ENCODE data around the gene HOXD8. TPM values are rescaled to one million over a fixed set of nuclear protein-coding genes. Genes with fewer than 3 reads are reported as not detected.

HOXD8 gene
- total RNA-seq, 3 donors from 2014 or later = 10.5 to 36.1 (median 13.8) TPM

DNA sequence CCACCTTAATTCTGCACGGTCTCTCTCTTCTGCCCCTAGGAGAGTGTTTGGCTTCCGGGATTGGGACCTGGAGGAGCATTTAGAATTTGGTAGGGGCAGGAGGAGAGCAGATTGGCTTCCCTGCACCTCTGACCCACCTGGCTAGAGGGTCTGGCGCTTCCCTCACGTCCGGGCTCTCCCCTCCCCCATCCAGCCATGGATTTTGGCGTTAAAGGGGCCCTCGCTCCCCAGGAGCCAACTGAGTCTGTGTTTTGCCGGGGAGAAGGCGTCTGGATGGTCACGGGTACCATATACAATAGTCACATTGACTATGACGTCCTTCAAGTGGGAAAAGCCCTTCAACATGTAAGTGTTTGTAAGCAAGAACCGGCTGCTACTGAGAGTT, 34.2 kb downstream of the HOXD8 start:
- H3K36me3 ChIP-seq = no peaks in the 10 kb centered on the region
- H3K27me3 ChIP-seq = peaks cover 0 to 75% of the 10 kb centered on the region in 2 donors
- no peak overlapping the region for H3K27ac ChIP-seq
- H3K4me3 ChIP-seq = no peak overlapping the region
- intact Hi-C loops (cut with DNase I; ENCODE audit: low total_unique reads) = loop anchor here (10.0 kb wide), 1 partner anchor 291 kb away; no protein-coding TSS in a partner anchor
- no peaks in the 10 kb centered on the region for H3K9me3 ChIP-seq
- no peaks in the 10 kb centered on the region for H3K4me1 ChIP-seq
- no peak for TF ChIP-seq POLR2AphosphoS5 (IDR thresholded peaks at IDR 0.05)
- no peak for TF ChIP-seq POLR2A (IDR thresholded peaks at IDR 0.05)
- TF ChIP-seq, protein P1, sequence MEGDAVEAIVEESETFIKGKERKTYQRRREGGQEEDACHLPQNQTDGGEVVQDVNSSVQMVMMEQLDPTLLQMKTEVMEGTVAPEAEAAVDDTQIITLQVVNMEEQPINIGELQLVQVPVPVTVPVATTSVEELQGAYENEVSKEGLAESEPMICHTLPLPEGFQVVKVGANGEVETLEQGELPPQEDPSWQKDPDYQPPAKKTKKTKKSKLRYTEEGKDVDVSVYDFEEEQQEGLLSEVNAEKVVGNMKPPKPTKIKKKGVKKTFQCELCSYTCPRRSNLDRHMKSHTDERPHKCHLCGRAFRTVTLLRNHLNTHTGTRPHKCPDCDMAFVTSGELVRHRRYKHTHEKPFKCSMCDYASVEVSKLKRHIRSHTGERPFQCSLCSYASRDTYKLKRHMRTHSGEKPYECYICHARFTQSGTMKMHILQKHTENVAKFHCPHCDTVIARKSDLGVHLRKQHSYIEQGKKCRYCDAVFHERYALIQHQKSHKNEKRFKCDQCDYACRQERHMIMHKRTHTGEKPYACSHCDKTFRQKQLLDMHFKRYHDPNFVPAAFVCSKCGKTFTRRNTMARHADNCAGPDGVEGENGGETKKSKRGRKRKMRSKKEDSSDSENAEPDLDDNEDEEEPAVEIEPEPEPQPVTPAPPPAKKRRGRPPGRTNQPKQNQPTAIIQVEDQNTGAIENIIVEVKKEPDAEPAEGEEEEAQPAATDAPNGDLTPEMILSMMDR (IDR thresholded peaks at IDR 0.05) = no peak
- DNase-seq (ENCODE audit: low spot score in 2 of 2) = no peak

DNA sequence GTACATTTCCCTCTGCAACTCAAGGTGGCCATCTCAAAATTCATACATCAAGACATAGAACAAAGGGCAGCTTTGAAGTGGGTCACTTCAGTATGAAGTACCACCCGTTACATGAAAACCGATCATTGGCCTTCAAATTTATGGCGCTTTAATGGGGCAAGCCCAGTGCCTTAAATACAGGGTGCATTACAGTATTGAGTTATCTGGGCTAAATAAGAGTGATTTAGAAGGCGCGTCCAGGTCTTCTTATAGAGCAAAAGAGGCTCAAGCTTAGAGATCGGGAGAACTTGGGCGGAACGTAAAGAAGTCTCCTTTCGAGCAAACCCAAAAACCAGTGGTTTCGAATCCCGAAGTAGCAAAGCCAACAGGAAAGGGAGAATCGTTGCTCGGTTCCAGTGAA, 34.7 kb downstream of the HOXD8 start:
- peaks cover 0 to 75% of the 10 kb centered on the region in 2 donors for H3K27me3 ChIP-seq
- TF ChIP-seq, protein P1 (IDR thresholded peaks at IDR 0.05) = no peak
- TF ChIP-seq POLR2A (IDR thresholded peaks at IDR 0.05) (no peak), POLR2AphosphoS5 (IDR thresholded peaks at IDR 0.05) (no peak)
- H3K4me1 ChIP-seq = no peaks in the 10 kb centered on the region
- no peaks in the 10 kb centered on the region for H3K36me3 ChIP-seq
- H3K27ac ChIP-seq = no peak overlapping the region
- intact Hi-C loops (cut with DNase I; ENCODE audit: low total_unique reads) = loop anchor here (10.0 kb wide), 1 partner anchor 291 kb away; no protein-coding TSS in a partner anchor
- H3K9me3 ChIP-seq = no peaks in the 10 kb centered on the region
- no peak for DNase-seq (ENCODE audit: low spot score in 2 of 2)
- no peak overlapping the region for H3K4me3 ChIP-seq

DNA sequence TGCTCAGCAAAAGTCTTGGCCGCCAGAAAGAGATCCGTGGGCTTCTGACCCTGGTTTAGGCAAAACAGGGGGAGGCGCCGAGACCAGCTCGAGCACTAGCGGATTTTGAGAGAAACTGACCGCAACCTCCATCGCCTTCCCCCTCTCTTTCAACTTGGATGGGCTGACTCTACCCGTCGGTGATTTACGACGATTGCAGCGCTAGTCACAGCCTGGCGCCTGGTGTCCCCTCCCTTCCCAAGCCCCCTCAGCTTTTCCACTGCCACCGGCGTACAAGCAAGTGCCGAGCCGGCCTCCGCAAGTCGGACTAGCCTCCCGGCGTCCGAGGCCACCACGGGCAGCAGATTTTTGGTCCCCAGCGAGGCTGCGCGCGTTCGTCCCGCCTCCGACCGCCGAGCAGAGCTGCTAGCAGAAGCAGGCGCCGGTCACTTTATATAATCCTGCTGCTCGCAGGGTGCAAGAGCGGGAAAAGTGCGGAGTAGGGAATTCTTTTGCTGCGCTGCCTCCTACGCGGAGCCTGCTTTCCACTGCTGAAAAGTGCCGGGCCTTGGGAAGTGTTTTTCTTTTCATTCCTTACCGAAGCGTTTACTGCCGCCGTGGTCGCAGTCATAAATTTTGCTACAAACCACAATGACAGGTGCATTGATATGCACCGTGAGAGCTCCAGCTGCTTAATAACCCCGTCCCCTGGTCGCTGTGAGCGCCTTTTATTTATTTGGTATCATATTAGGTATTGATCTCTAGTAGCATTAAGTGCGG, 35.3 kb downstream of the HOXD8 start:
- Histone ChIP-seq H3K36me3 (no peaks in the 10 kb centered on the region), H3K9me3 (no peaks in the 10 kb centered on the region), H3K4me1 (no peaks in the 10 kb centered on the region), H3K4me3 (peak overlapping the region in 1 of 3 donors; percentile 9), H3K27me3 (peaks cover 0 to 75% of the 10 kb centered on the region in 2 donors), H3K27ac (no peak overlapping the region)
- TF ChIP-seq POLR2A (IDR thresholded peaks at IDR 0.05) (no peak), POLR2AphosphoS5 (IDR thresholded peaks at IDR 0.05) (no peak)
- TF ChIP-seq, protein P1 (IDR thresholded peaks at IDR 0.05) = no peak
- no peak for DNase-seq (ENCODE audit: low spot score in 2 of 2)
- intact Hi-C loops (cut with DNase I; ENCODE audit: low total_unique reads) = loop anchor here (10.0 kb wide), 1 partner anchor 290 kb away; no protein-coding TSS in a partner anchor

DNA sequence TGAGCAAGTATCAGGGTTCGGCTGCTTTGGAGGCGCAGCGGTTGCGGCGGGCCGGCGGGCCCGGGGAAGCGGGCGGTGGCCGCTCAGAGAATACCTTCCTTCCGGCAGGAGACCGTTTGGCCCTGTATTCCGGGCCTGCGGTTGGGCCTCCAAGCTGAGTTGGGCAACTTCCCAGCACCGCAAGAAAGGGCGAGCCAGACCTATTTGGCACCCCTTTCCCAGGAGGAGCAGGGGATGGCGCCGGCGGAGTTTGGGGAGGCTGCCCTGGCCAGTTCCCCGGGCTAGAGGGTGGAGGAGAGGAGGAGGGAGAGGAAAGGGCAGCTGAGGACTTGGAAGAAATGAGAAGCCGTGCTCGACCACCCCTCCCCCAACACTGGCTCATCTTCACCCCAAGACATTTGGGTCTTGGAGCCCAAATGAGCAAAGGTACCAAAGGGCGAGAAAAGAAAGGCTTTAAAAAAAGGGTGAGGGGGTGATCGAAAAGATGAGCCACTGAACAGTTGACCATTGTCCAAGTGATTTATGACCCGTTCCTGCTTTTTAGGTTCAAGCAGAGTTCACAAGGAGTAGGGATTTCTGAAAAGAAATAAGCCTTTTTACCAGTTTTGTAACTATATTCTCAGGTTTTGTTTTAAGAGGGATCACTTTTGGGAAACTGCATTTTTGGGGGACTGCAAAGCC, 36.0 kb downstream of the HOXD8 start:
- Histone ChIP-seq H3K27me3 (peaks cover 0 to 71% of the 10 kb centered on the region in 2 donors), H3K9me3 (no peaks in the 10 kb centered on the region), H3K4me1 (no peaks in the 10 kb centered on the region), H3K27ac (no peak overlapping the region), H3K36me3 (no peaks in the 10 kb centered on the region), H3K4me3 (peak overlapping the region in 1 of 3 donors; percentile 9)
- intact Hi-C loops (cut with DNase I; ENCODE audit: low total_unique reads) = loop anchor here (10.0 kb wide), 1 partner anchor 289 kb away; no protein-coding TSS in a partner anchor
- no peak for DNase-seq (ENCODE audit: low spot score in 2 of 2)
- TF ChIP-seq POLR2A (IDR thresholded peaks at IDR 0.05) = no peak
- TF ChIP-seq, protein P1 (IDR thresholded peaks at IDR 0.05) = no peak
- TF ChIP-seq POLR2AphosphoS5 (IDR thresholded peaks at IDR 0.05) = no peak

DNA sequence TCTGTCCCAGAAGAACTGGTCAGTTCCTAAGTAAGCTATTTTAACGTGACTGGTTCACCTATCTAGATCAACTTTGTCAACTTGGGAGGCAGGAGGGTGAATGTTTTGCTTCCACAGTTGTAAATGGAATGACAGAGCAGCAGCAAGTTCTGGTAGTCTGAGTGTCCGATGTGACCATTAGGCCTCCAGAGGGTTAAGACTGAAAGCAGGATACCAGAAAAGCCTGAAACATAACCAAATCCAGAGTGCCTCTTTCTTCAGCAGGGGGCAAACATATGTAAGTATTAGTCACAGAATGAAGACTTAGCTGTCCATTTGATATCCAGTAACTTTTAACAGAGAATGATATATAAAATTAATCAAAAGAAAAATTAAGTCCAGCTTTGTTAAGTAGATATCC, 36.8 kb downstream of the HOXD8 start:
- H3K27me3 ChIP-seq = peaks cover 0 to 69% of the 10 kb centered on the region in 2 donors
- DNase-seq (ENCODE audit: low spot score in 2 of 2) = no peak
- intact Hi-C loops (cut with DNase I; ENCODE audit: low total_unique reads) = loop anchor here (10.0 kb wide), 1 partner anchor 289 kb away; no protein-coding TSS in a partner anchor

More for the DNA sequence above, 36.8 kb downstream of the HOXD8 start:
- no peak overlapping the region for H3K4me3 ChIP-seq
- H3K27ac ChIP-seq = no peak overlapping the region
- H3K4me1 ChIP-seq = no peaks in the 10 kb centered on the region
- no peaks in the 10 kb centered on the region for H3K36me3 ChIP-seq
- TF ChIP-seq POLR2AphosphoS5 (IDR thresholded peaks at IDR 0.05) (no peak), POLR2A (IDR thresholded peaks at IDR 0.05) (no peak)
- TF ChIP-seq, protein P1 (IDR thresholded peaks at IDR 0.05) = no peak
- no peaks in the 10 kb centered on the region for H3K9me3 ChIP-seq
